ENCODE data around the gene OR10A2. TPM values are rescaled to one million over a fixed set of nuclear protein-coding genes. Genes with fewer than 3 reads are reported as not detected.

The OR10A2 gene
- total RNA-seq, 6 donors from 2014 or later, result not detected

- no peaks in the 10 kb centered on the region for H3K27me3 ChIP-seq
- WGBS, 2 donors, result 72 to 80% methylated on average over 1 of the region's 1 CpG
- no peak overlapping the region for H3K27ac ChIP-seq
- H3K36me3 ChIP-seq, result no peaks in the 10 kb centered on the region
- ATAC-seq (ENCODE audit: low FRiP score in 2 of 2) (no peak), DNase-seq (no peak)
- H3K4me3 ChIP-seq, result no peak overlapping the region
- H3K4me1 ChIP-seq, result no peaks in the 10 kb centered on the region
- TF ChIP-seq, protein P1, sequence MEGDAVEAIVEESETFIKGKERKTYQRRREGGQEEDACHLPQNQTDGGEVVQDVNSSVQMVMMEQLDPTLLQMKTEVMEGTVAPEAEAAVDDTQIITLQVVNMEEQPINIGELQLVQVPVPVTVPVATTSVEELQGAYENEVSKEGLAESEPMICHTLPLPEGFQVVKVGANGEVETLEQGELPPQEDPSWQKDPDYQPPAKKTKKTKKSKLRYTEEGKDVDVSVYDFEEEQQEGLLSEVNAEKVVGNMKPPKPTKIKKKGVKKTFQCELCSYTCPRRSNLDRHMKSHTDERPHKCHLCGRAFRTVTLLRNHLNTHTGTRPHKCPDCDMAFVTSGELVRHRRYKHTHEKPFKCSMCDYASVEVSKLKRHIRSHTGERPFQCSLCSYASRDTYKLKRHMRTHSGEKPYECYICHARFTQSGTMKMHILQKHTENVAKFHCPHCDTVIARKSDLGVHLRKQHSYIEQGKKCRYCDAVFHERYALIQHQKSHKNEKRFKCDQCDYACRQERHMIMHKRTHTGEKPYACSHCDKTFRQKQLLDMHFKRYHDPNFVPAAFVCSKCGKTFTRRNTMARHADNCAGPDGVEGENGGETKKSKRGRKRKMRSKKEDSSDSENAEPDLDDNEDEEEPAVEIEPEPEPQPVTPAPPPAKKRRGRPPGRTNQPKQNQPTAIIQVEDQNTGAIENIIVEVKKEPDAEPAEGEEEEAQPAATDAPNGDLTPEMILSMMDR (IDR thresholded peaks at IDR 0.05), result no peak
- no peak for TF ChIP-seq EP300 (IDR thresholded peaks at IDR 0.05)
- TF ChIP-seq POLR2AphosphoS5 (IDR thresholded peaks at IDR 0.05), result no peak
- TF ChIP-seq POLR2A (IDR thresholded peaks at IDR 0.05), result no peak
- peaks cover 0 to 4% (median 0%) of the 10 kb centered on the region in 4 donors for H3K9me3 ChIP-seq
Measured at GRCh38 chr11:6889835-6890234, 27.0 kb downstream of the OR10A2 start.

DNA sequence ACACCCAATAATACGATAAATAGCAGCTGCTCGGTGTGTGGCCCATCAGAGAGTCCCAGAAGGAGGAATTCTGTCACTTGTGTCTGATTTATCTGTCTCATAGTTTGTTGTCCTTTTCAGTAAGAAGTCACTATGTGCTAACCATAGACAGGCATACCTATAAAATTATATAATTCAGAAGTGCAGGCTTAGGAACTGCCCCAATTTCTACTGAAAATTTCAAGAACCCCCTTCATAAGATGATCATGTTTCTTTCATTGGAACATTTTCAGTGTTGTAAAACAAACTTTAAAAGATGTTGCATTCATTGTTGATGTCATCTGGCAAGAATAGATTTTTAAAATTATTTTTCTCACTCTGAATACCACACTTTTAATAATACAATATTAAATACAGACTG lies 29.5 kb downstream of the OR10A2 start, which contains the start of gene OR2D2:
Gene OR2D2 (minus strand): TSS at position 101 of the 400 bp plus-strand sequence. CDS start 0 bp downstream, at position 101.
- 84 to 85% methylated on average over 2 of the region's 2 CpGs for WGBS, 2 donors
- no peak within 1 kb of the TSS for H3K27ac ChIP-seq
- DNase-seq, result no peak
- no peak for ATAC-seq (ENCODE audit: low FRiP score in 2 of 2)
- H3K27me3 ChIP-seq, result no peaks in the 10 kb centered on the region
- no peaks in the 10 kb centered on the region for H3K36me3 ChIP-seq
- TF ChIP-seq, protein P1 (IDR thresholded peaks at IDR 0.05), result no peak
- TF ChIP-seq POLR2A (IDR thresholded peaks at IDR 0.05), result no peak
- TF ChIP-seq EP300 (IDR thresholded peaks at IDR 0.05), result no peak
- TF ChIP-seq POLR2AphosphoS5 (IDR thresholded peaks at IDR 0.05), result no peak
- no peaks in the 10 kb centered on the region for H3K4me1 ChIP-seq
- H3K9me3 ChIP-seq, result peaks cover 0 to 4% (median 0%) of the 10 kb centered on the region in 4 donors
- H3K4me3 ChIP-seq, result no peak within 1 kb of the TSS

DNA sequence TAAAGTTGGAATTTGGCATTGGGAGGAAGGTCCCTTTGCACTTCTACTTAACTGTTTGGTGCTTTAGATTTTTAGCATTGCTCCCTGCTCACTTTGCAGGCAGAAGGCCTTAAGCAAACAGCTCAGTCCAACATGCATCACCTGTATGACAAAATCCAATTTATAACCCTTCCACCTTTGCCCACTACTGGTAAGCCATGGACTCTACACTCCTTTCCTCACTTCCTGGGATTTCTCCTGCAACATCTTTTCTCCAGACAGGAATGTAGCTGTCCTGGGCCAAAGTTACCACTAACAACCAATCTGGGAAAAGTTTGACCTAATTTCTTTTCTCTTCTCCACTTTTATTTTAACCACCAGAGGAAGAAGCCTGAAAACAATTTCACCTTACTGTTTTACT lies 31.2 kb downstream of the OR10A2 start:
- no peak overlapping the region for H3K27ac ChIP-seq
- H3K36me3 ChIP-seq, result no peaks in the 10 kb centered on the region
- H3K4me3 ChIP-seq, result no peak overlapping the region
- TF ChIP-seq POLR2AphosphoS5 (IDR thresholded peaks at IDR 0.05) (no peak), POLR2A (IDR thresholded peaks at IDR 0.05) (no peak)
- ATAC-seq (ENCODE audit: low FRiP score in 2 of 2) (no peak), DNase-seq (no peak)
- no peaks in the 10 kb centered on the region for H3K27me3 ChIP-seq
- H3K9me3 ChIP-seq, result no peaks in the 10 kb centered on the region
- H3K4me1 ChIP-seq, result no peaks in the 10 kb centered on the region

GRCh38 chr11:6895010-6895409 lies 32.2 kb downstream of the OR10A2 start:
- Histone ChIP-seq H3K9me3 (no peaks in the 10 kb centered on the region), H3K4me1 (no peaks in the 10 kb centered on the region), H3K27me3 (no peaks in the 10 kb centered on the region), H3K27ac (no peak overlapping the region), H3K36me3 (no peaks in the 10 kb centered on the region), H3K4me3 (no peak overlapping the region)
- no peak for DNase-seq
- TF ChIP-seq EP300 (IDR thresholded peaks at IDR 0.05) (no peak), POLR2AphosphoS5 (IDR thresholded peaks at IDR 0.05) (no peak), POLR2A (IDR thresholded peaks at IDR 0.05) (no peak)
- TF ChIP-seq, protein P1 (IDR thresholded peaks at IDR 0.05), result no peak
- ATAC-seq (ENCODE audit: low FRiP score in 2 of 2), result no peak

- no peaks in the 10 kb centered on the region for H3K4me1 ChIP-seq
- WGBS, 2 donors, result 59 to 69% methylated on average over 1 of the region's 1 CpG
- H3K36me3 ChIP-seq, result no peaks in the 10 kb centered on the region
- no peak overlapping the region for H3K27ac ChIP-seq
- H3K27me3 ChIP-seq, result no peaks in the 10 kb centered on the region
- DNase-seq (no peak), ATAC-seq (ENCODE audit: low FRiP score in 2 of 2) (no peak)
- TF ChIP-seq POLR2AphosphoS5 (IDR thresholded peaks at IDR 0.05), result no peak
- TF ChIP-seq EP300 (IDR thresholded peaks at IDR 0.05), result no peak
- TF ChIP-seq, protein P1 (IDR thresholded peaks at IDR 0.05), result no peak
- no peak for TF ChIP-seq POLR2A (IDR thresholded peaks at IDR 0.05)
- H3K9me3 ChIP-seq, result no peaks in the 10 kb centered on the region
- no peak overlapping the region for H3K4me3 ChIP-seq
Measured at GRCh38 chr11:6898911-6899310, 36.1 kb downstream of the OR10A2 start.
